GM19351 (cell line): ENCODE data around the gene KRTAP2-3.
"Not testable (repeated sequence)": the region's sequence is repeated elsewhere in the genome, so short reads cannot be mapped to it uniquely, and the experiment has no call there.

Experiments
- ATAC-seq: cut with Tn5 transposase; IDR thresholded peaks from one replicate; pipeline ENCODE4 v1.9.1; 2021; ENCODE audit warnings: mild to moderate bottlenecking, moderate library complexity; ENCODE audit not compliant: unreplicated experiment

KRTAP2-3 gene

GRCh38 chr17:41069031-41069430 is 9.1 kb upstream of the KRTAP2-3 start:
- no peak for ATAC-seq

GRCh38 chr17:41067281-41067680 is 7.4 kb upstream of the KRTAP2-3 start:
- ATAC-seq = no peak

GRCh38 chr17:41065829-41066624 is 6.1 kb upstream of the KRTAP2-3 start, which contains the start of gene KRTAP2-4:
TSS of gene KRTAP2-4 (minus strand) at chr17:41065879. CDS start at chr17:41065845, 34 bp downstream.
- no peak for ATAC-seq

- not testable (repeated sequence) for ATAC-seq
These were observed 5.2 kb upstream of the KRTAP2-3 start for GRCh38 chr17:41065016-41065689.

- no peak for ATAC-seq
These were observed 4.4 kb upstream of the KRTAP2-3 start for GRCh38 chr17:41064301-41064700.

- ATAC-seq = no peak
These were observed 3.5 kb upstream of the KRTAP2-3 start for GRCh38 chr17:41063449-41063848.

GRCh38 chr17:41061964-41062363 is 2.0 kb upstream of the KRTAP2-3 start:
- no peak for ATAC-seq

- not testable (repeated sequence) for ATAC-seq
These were observed 450 bp downstream of the KRTAP2-3 start for GRCh38 chr17:41059276-41060051.

- no peak for ATAC-seq
These were observed 1.2 kb downstream of the KRTAP2-3 start for GRCh38 chr17:41058741-41059140.

- ATAC-seq = no peak
These were observed 2.4 kb downstream of the KRTAP2-3 start for GRCh38 chr17:41057547-41057946.

GRCh38 chr17:41055130-41055529 is 4.8 kb downstream of the KRTAP2-3 start, which contains the start of gene KRTAP2-2:
TSS of gene KRTAP2-2 (minus strand) at chr17:41055230. CDS start at chr17:41055211, 19 bp downstream.
- not testable (repeated sequence) for ATAC-seq

- ATAC-seq = not testable (repeated sequence)
These were observed 5.4 kb downstream of the KRTAP2-3 start for GRCh38 chr17:41054556-41054955.

- ATAC-seq = no peak
These were observed 5.9 kb downstream of the KRTAP2-3 start for GRCh38 chr17:41054025-41054424.

- ATAC-seq = no peak
These were observed 7.3 kb downstream of the KRTAP2-3 start for GRCh38 chr17:41052566-41052965.

- no peak for ATAC-seq
These were observed 10.8 kb downstream of the KRTAP2-3 start for GRCh38 chr17:41049110-41049509.

- ATAC-seq = no peak
These were observed 11.5 kb downstream of the KRTAP2-3 start for GRCh38 chr17:41048441-41048840.

- not testable (repeated sequence) for ATAC-seq
These were observed 13.0 kb downstream of the KRTAP2-3 start, which contains the start of gene KRTAP2-1 for GRCh38 chr17:41046735-41047465. TSS of gene KRTAP2-1 (minus strand) at chr17:41047316. CDS start at chr17:41047267, 49 bp downstream.

- no peak for ATAC-seq
These were observed 17.0 kb downstream of the KRTAP2-3 start for GRCh38 chr17:41042953-41043352.

GRCh38 chr17:41040783-41041571 is 18.9 kb downstream of the KRTAP2-3 start, which contains the start of gene KRTAP1-1:
TSS of gene KRTAP1-1 (minus strand) at chr17:41041450. CDS start at chr17:41041397, 53 bp downstream.
- not testable (repeated sequence) for ATAC-seq
